ENCODE data around the gene C6orf58. TPM values are rescaled to one million over a fixed set of nuclear protein-coding genes. Genes with fewer than 3 reads are reported as not detected.

The C6orf58 gene
- total RNA-seq, 1 experiment from 2014 or later: not detected

GRCh38 chr6:127618729-127619128, 41.8 kb downstream of the C6orf58 start:
- TF ChIP-seq NFE2L1 (CRISPR knock-in tag; IDR thresholded peaks at IDR 0.05) (no peak), ZBTB43 (CRISPR knock-in tag; IDR thresholded peaks at IDR 0.05) (no peak), USF2 (CRISPR knock-in tag; IDR thresholded peaks at IDR 0.05) (no peak), ZNF425 (CRISPR knock-in tag; conservative IDR thresholded peaks at IDR 0.05) (no peak), IRF1 (CRISPR knock-in tag; IDR thresholded peaks at IDR 0.05) (no peak), PRRX2 (CRISPR knock-in tag; IDR thresholded peaks at IDR 0.05) (no peak), SOX15 (CRISPR knock-in tag; IDR thresholded peaks at IDR 0.05) (no peak), KAT7 (CRISPR knock-in tag; IDR thresholded peaks at IDR 0.05; ENCODE audit: borderline replicate concordance) (no peak), MAX (CRISPR knock-in tag; IDR thresholded peaks at IDR 0.05) (no peak), HMGXB4 (CRISPR knock-in tag; IDR thresholded peaks at IDR 0.05) (no peak)
- ChIA-PET CTCF (no interaction called here), POLR2A (no interaction called here)
- Mint-ChIP-seq H3K4me3 (no peak overlapping the region), H3K9me3 (no peaks in the 10 kb centered on the region), H3K36me3 (no peaks in the 10 kb centered on the region), H3K27me3 (ENCODE audit: low read depth) (no peaks in the 10 kb centered on the region), H3K4me1 (no peaks in the 10 kb centered on the region), H3K27ac (no peak overlapping the region)
- DNase-seq (ENCODE audit: low spot score) (no peak), ATAC-seq (no peak)

- Mint-ChIP-seq H3K4me1 (no peaks in the 10 kb centered on the region), H3K27me3 (ENCODE audit: low read depth) (no peaks in the 10 kb centered on the region), H3K36me3 (no peaks in the 10 kb centered on the region), H3K4me3 (no peak overlapping the region), H3K9me3 (no peaks in the 10 kb centered on the region), H3K27ac (no peak overlapping the region)
- DNase-seq (ENCODE audit: low spot score) (no peak), ATAC-seq (no peak)
- TF ChIP-seq RELA (CRISPR knock-in tag; IDR thresholded peaks at IDR 0.05; ENCODE audit: borderline replicate concordance) (no peak), ZNF671 (CRISPR knock-in tag; IDR thresholded peaks at IDR 0.05) (no peak), MLX (CRISPR knock-in tag; IDR thresholded peaks at IDR 0.05) (no peak), MXD4 (CRISPR knock-in tag; IDR thresholded peaks at IDR 0.05; ENCODE audit: borderline replicate concordance) (no peak), ZNF263 (CRISPR knock-in tag; IDR thresholded peaks at IDR 0.05; ENCODE audit: low read depth) (no peak), ZBTB21 (CRISPR knock-in tag; IDR thresholded peaks at IDR 0.05; ENCODE audit: borderline replicate concordance) (no peak), ZNF281 (CRISPR knock-in tag; IDR thresholded peaks at IDR 0.05) (no peak), ZNF416 (CRISPR knock-in tag; IDR thresholded peaks at IDR 0.05) (no peak), EMX1 (CRISPR knock-in tag; IDR thresholded peaks at IDR 0.05) (no peak), ERG (CRISPR knock-in tag; IDR thresholded peaks at IDR 0.05) (no peak), PRRX2 (CRISPR knock-in tag; IDR thresholded peaks at IDR 0.05) (no peak), GRHL2 (CRISPR knock-in tag; IDR thresholded peaks at IDR 0.05; ENCODE audit: insufficient replicate concordance, severe bottlenecking) (no peak), CREB1 (CRISPR knock-in tag; IDR thresholded peaks at IDR 0.05) (no peak), CDX4 (CRISPR knock-in tag; IDR thresholded peaks at IDR 0.05; ENCODE audit: borderline replicate concordance) (no peak)
- ChIA-PET CTCF (no interaction called here), POLR2A (no interaction called here)
Observed at GRCh38 chr6:127630800-127631199, 53.8 kb downstream of the C6orf58 start.
